GM18870 (cell line): Measurements from ENCODE around the gene DOCK11.

Experiments
- ATAC-seq: cut with Tn5 transposase; IDR thresholded peaks from one replicate; pipeline ENCODE4 v1.9.1; 2021; ENCODE audit warnings: moderate library complexity; ENCODE audit not compliant: unreplicated experiment

The DOCK11 gene

DNA sequence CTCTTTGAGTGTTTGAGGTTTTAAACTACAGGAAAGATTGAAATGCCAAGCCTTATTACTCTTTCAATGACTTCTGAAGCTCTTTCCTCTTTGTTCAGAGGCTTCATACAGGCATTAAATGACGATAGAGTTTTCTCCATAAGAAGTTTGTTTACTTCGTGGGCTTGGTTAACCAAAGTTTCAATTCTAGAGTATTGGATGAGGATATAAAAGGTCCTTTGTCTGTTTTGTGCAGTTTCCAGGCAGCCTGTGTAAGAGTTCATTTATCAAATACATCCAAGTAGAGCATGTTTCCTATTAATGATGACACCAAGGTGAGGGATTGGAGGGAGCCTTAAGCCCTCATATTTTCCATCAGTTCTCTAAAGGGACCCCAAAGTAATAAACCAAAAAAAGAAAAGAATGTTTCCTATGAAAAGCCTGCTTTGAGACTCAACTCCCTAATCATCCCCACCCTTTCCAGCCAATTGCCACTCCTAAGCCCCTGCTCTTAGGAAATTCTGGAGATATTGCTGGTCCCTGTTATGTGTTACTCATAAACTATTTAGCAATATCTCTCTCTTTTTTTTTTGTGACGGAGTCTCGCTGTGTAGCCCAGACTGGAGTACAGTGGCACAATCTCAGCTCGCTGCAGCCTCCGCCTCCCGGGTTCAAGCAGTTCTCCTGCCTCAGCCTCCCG lies 125.6 kb downstream of the DOCK11 start:
- no peak for ATAC-seq

DNA sequence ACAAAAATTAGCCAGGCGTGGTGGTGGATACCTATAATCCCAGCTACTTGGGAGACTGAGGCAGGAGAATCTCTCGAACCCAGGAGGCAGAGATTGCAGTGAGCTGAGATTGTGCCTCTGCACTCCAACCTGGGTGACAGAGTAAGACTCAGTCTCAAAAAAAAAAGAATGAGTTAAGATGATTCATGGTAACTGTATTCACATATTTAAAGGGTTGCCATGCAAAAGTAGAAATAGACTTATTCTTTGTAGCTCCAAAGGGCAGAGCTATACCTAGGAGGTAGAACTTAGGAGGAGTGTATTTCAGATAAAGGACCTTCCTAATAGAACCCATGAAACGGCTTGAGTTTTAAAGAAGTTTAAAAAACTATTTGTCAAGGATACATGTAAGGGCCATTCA lies 127.4 kb downstream of the DOCK11 start:
- ATAC-seq, result no peak

DNA sequence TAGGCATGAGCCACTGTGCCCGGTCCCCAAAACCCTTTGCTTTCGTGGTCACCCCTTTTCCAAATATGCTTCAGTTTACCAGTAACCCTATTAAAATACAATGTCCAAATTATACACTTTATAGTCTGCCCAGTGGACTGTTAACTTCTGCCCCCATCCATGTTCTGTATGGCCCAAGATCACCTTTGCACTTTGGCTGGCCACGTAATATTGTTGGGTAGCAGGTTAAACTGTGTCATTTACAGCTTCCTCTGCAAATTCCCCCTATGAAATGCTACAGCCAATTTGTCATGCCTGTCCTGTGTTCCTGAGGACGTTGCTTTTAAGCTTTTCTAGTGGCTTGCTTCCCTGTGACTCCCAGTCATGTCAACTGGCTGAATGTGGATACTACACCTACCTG lies 130.7 kb downstream of the DOCK11 start:
- ATAC-seq, result no peak

DNA sequence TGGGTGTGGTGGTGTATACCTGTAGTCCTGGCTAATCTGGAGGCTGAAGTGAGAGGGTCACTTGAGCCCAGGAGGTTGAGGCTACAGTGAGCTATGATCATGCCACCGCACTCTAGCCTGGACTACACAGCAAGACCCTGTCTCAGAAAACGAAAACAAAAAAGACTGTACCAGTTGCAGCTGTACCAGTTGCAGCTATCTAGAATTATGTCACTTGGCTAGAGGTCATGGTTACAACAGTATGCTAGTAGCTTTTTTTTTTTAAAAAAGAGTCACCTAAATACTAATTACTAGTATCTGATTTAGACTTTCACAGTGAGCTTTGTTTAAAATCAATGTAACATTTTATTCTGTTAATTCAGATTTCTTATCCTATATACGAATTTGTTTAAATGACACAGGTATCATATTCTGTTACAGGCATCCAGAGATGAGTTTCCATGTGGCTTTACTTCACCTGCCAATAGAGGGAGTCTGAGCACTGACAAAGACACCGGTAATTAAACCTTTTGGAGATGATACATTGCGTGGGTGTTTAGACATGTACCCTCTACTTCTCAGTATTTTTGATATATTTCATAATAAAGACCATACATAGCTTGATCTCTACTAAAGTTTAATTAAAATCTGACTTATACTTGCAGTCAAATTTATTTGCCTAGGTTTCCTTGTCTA lies 131.6 kb downstream of the DOCK11 start:
- no peak for ATAC-seq

DNA sequence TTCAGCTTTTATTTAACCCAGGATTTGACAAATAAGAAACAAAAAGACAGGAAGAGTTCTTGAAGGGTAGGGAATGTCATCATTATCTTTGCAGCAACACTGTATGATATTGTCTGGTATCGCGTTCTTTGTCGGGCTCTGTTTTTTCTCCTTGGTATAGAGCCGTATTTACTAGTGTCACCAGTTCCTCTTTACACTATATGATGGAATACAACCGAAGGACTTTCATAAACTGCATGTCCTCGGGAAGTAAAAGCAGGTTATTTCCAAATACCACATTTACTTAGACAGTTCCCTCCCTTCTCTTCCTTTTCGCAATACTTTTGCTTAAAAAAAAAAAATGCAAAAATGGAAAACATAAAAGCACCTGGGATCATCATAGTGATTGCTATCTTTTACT lies 135.2 kb downstream of the DOCK11 start:
- no peak for ATAC-seq

DNA sequence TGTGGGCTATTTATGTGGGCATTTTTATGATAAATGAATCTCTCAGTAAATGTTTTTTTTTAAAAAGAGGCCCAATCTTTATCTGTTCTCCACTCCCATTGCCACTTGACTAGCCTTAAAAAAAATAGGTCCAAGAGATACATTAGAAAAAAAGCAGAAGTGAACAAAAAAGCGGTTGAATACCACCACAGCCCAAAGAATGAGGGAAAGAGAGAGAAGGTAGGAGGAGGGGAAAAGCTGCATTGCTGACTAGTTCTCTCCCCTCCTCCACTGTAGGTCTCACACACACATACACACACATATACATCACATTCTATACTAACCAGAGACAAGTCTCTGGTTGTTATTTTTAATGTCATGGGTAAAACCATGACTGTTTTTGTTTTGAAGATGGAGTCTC lies 136.0 kb downstream of the DOCK11 start:
- ATAC-seq, result no peak

DNA sequence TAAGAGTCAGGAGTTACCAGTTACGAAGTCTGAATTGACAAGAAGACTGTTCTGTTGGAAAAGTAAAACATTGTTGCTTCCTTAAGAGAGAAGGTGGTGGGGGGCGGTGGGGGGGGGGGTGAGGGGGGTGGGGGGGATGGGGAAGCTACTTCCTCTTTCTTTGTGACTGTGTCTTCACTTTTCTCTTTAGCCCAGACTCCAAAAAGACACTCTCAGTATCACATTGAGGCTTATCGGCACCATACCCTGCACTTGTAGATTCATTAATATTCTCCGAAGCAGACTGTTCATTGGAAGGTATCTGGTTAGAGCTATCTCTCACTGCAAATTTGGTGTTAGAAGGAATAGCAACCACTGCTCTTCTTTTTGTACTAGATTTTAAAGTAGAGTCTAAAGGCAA lies 137.2 kb downstream of the DOCK11 start:
- no peak for ATAC-seq

DNA sequence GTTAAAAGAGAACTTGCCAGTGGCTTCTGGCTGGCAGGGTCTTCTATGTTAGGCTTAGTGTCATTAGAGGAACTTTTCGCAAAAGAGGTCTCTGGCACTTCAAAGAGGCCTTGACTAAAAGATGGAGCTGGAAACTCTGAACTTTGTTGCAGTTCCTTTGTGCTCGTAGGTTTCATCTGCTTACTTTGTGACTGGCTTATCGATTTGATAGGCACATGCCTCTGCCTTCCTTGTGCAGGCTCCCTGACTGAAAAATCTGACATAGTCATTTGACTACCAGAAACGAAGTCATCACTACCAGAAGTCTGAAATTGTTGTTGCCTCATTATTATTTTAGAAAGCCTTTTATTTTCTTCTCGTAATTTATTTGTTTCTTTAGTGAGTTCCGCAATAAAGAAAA lies 137.9 kb downstream of the DOCK11 start:
- ATAC-seq, result no peak

DNA sequence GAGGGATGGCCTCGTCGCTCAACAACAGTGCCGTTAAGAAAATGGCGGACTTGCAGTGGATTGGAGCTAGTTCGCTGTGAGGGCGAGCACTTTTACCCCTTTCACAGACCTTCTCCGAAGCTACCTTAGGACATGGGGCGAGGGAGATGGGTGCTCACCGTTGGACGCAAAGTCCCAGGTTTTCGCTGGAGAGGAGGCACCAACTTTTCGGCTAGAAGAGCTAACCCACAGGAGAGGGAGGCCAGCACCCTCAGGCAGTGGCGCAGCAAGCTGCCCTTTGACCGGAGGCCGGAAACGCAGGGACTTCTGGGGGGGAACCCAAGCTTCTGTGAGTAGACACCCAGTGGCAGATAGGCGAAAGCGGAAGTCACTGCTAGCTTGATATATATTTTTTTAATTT lies 138.7 kb downstream of the DOCK11 start:
- ATAC-seq, result no peak

DNA sequence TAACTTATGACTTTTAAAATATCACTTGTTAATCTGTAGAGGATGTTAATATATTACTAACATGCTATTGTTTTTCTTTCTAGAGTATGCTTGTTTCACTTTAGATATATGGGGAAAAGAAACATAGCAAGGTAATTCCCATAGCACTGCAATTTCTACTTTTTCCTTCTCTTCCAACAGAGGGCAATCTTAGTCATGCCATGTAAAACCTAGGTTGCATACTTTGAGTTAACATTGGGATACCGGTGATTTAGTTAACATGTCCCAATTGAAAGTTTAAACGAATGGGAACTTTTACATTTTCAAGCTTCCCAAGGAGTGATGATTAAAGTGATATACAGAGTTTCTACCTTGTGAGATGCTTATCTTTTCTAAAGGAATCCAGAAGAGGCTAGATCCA lies 142.4 kb downstream of the DOCK11 start:
- ATAC-seq, result no peak

DNA sequence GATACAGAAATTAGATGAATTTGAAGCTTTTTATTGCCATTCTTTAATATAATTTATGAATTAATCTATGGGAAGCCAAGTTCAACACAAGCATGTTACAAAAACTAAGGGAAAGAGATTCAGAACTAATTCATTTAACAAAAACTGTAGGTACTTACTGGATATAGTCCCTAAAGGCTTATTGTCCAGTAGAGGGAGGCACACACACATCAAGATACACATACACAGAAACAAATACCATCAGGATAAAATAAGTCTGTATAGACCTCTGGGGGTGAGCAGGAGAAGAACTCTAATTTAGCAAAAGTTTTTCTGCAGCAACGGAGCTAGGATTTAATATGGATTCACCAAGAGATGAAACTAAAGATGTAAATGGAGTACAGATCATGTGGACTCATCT lies 148.8 kb downstream of the DOCK11 start:
- ATAC-seq, result no peak

DNA sequence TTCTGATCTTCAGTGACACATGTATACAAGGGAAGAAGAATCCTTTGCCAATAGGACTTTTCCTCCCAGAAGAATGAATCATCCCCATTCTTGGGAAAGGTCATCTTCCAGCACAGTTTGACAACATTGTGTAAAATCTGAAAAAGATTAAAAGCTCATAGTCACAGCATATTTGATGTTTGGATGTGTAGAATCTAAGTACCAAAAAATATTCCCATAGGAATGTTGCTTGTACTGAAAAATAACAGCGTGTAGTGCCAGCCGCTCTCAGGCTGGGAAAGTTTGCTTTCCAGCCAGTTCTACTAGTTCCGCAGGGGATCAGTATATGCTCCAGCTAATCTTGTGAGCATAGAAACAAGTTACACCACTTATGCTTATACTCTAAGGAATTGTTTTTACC lies 157.1 kb downstream of the DOCK11 start:
- ATAC-seq, result no peak

DNA sequence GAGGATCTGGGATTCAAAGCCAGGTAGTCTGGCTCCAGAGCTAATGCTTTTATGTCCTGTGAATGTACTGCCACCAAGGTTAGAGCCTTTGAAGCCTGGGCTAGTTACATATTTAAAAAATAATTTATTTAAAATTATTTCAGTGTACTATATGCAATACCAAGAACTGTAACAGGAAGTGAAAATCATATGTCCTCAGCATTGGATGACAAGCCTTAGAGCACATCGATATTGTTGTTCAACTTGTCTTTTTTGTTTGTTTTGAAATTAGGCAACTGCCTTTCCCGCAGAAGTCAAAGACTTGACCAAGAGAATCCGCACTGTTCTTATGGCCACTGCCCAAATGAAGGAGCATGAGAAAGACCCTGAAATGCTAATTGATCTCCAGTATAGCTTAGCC lies 158.7 kb downstream of the DOCK11 start:
- ATAC-seq, result no peak

DNA sequence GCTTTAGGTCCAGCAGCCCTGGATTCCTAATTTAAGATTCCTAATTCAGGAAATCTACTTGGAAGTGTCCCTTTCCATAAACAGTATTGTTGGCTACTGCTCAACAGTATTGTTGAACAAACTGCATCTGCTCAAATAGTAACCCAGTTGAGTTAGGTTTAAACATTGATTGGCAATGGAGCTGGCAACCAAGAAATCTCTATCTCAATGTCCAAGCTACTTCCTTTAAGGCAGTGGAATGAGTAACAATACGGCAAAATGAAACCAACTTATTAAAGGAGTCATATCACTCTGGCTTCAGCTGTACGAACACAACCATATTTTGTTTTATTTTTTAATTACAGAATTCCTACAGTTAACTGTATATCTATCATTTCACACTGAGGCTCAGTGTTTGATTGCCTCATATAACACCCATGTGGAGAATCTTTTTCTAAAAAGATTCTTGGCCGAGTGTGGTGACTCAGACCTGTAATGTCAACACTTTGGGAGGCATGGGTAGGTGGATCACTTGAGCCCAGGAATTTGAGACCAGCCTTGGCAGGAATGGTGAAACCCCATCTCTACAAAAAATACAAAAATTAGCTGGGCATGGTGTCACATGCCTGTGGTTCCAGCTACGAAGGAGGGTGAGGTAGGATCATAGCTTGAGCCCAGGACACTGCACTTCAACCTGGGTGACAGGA lies 160.1 kb downstream of the DOCK11 start:
- no peak for ATAC-seq

DNA sequence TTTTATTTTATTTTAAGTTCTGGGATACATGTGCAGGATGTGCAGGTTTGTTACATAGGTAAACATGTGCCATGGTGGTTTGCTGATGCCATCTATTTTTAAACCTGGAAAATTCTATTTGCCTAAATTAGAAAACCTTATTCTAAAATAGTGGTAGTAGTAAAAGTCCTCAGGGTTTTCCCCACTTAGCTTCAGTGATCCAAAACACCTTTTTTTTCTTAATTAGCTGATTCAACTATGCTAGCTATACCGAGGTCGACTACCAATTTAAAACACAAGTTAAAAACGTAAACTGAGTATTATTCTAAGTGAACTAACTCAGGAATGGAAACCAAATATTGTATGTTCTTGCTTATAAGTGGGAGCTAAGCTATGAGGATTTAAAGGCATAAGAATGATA lies 161.8 kb downstream of the DOCK11 start:
- no peak for ATAC-seq

DNA sequence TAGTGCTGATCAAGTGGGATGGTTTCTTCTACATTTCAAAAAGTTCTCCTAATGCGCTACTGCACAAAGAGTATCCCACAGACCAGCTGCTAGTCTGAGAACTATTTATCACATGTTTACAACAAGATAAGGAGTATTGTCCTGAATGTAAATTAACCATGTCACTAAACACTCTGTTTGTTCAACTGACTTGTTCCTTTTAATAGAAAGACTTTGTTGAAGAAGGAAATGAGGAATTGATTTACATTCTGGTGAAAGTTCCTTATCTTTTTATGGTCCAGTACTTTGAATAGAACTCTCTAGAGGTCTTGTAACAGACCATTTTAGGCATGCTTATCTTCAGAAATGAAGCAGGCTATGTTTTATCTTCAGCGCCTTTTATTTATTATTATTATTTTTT lies 164.5 kb downstream of the DOCK11 start:
- ATAC-seq, result no peak

DNA sequence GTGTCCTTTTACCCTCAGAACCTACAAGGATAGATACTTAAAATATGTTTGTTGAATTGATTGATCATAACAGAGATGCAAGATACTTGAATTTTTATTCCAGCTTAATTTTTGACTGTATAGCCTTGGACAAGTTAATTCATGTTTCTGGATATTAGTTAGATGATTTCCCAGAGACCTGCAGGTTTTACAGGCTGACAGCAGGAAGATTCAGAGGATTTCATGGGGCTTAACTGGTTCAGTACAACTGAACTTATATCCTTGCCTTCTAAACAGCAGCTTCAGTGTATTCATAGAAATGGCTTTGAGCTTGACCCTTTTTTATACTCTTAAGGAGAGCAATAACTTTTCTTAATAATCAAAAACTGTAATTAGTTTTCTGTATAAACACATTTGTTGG lies 169.6 kb downstream of the DOCK11 start:
- no peak for ATAC-seq

DNA sequence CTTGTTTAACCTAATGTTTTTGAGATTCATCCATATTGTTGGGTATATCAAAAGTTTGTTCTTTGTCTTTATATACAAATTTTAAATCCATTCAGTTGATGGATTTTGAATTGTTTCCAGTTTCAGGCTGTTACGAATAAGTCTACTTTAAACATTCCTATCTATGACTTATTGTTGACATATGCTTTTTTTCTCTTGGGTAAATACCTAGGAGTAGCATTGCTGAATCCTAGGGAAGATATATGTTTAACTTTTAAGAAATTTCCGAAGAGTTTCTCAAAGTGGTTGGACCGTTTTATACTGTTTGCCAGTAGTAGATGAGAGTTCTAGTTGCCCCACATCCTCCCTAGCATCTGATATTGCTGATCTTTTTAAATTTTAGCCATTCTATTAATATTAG lies 170.9 kb downstream of the DOCK11 start:
- no peak for ATAC-seq

DNA sequence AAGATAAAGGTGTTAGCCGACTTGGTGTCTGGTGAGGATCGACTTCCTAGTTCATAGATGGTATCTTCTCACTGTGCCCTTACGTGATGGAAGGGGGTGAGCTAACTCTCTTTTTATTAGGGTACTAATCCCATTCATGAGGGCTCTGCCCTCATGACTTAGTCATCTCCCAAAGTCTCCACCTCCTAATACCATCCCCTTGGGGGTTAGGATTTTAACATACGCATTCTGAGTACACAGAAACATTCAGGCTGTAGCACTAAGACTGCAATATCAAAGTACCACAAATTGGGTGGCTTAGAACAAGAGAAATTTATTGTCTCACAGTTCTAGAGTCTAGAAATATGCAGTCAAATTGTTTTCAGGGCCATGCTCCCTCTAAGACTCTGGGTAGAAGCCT lies 173.8 kb downstream of the DOCK11 start:
- no peak for ATAC-seq

DNA sequence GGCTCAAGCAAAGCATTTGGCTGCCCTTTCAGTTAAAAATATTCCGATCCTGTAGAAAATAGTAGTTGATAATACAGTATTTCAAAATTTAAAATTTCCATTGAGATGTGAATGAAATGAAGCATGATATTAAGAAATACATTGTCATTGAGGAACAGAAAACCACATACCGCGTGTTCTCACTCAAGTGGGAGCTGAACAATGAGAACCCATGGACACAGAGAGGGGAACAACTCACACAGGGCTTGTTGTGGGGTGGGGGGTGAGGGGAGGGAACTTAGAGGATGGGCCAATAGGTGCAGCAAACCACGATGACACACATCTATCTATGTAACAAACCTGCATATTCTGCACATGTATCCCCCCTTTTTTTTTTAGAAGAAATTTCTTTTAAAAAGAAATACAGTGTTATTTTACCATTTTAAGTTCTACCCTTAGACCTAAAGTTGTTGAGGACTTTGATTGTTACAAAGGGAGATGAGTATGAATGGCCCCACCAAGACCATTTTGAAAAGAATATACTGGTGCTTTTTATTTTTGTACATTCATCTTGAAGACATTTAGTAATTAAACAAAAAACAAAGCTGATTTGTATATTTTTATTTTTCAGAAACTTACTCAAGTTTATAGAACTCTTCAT lies 179.8 kb downstream of the DOCK11 start:
- ATAC-seq, result no peak

DNA sequence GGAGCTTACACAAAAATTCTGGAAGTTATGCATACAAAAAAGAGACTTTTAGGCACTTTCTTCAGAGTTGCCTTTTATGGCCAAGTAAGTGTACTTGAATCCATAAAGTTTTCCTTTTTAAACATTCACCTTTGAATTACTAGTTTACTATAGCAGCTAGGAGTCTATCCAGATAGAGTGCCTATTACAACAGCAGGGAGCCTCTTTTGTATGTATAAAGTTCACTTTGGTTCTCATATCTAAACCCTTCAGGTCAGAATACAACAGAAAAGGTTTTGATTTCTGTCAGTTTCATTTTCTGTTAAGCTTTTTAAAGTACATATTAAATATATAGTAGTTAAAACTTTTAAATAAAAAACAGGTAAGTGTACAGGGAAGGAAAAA lies 180.3 kb downstream of the DOCK11 start:
- no peak for ATAC-seq

DNA sequence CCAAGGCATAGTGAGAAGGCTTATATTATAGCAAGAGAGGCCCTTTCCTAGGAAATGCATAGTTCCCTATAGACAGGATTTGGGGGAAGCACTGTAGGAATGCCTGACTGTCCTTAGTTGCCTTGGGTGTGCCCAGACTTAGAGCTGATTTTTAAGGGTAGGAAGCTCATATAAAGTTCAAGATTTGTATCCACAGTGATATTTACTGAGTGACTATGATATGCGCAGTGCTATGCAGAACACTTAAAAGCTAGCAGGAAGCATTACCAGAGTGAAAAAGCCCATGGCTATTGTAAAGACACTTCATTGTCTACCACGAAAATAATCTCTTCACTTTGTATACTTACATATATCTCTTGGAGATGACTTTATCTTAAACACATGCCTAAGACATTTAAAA lies 181.7 kb downstream of the DOCK11 start:
- ATAC-seq, result no peak
